Loucy (cell line): Measurements from ENCODE around the gene TENT5A.

Source experiments
- H2AFZ ChIP-seq: fragments of 200-600 bp; sonication (generic); 2 replicates; pipeline ENCODE4 v1.6.0; 2016; ENCODE audit warnings: antibody characterized with exemption, mild to moderate bottlenecking, low read length, moderate library complexity
- H3F3A ChIP-seq: fragments of 200-600 bp; 2 replicates; pipeline ENCODE4 v1.6.0; 2016; ENCODE audit warnings: antibody characterized with exemption, low read depth, mild to moderate bottlenecking
- H3K27me3 ChIP-seq: fragments of 200-600 bp; sonication (generic); 2 replicates; pipeline ENCODE4 v1.6.1; 2014; ENCODE audit warnings: low read length, mild to moderate bottlenecking; ENCODE audit not compliant: insufficient read depth, poor library complexity, severe bottlenecking
- H3K36me3 ChIP-seq: fragments of 200-600 bp; sonication (generic); 2 replicates; pipeline ENCODE4 v1.6.1; 2016; ENCODE audit warnings: low read length; ENCODE audit not compliant: insufficient read depth
- H3K4me1 ChIP-seq: fragments of 200-600 bp; sonication (generic); 2 replicates; pipeline ENCODE4 v1.5.1; 2014; ENCODE audit warnings: low read length, mild to moderate bottlenecking; ENCODE audit not compliant: insufficient read depth, poor library complexity, severe bottlenecking
- H3K4me2 ChIP-seq: fragments of 200-600 bp; sonication (generic); 2 replicates; pipeline ENCODE4 v1.6.0; 2014; ENCODE audit warnings: antibody characterized with exemption, low read length, low read depth, mild to moderate bottlenecking; ENCODE audit not compliant: poor library complexity, severe bottlenecking
- H3K4me3 ChIP-seq: fragments of 200-600 bp; sonication (generic); 2 replicates; pipeline ENCODE4 v1.5.1; 2014; ENCODE audit warnings: low read length, mild to moderate bottlenecking, mixed read lengths; ENCODE audit not compliant: poor library complexity, severe bottlenecking
- H3K79me2 ChIP-seq: fragments of 200-600 bp; sonication (generic); 2 replicates; pipeline ENCODE4 v1.6.1; 2014; ENCODE audit warnings: low read length; ENCODE audit not compliant: insufficient read depth
- H3K9ac ChIP-seq: fragments of 200-600 bp; sonication (generic); 2 replicates; pipeline ENCODE4 v1.6.0; 2014; ENCODE audit warnings: mild to moderate bottlenecking, low read depth, low read length, moderate library complexity; ENCODE audit not compliant: poor library complexity, severe bottlenecking
- H3K9me2 ChIP-seq: fragments of 200-600 bp; sonication (generic); replicated peaks from 2 replicates; pipeline ENCODE4 v1.6.1; 2016; ENCODE audit warnings: low read depth, low read length, mixed read lengths
- H3K9me3 ChIP-seq: fragments of 200-600 bp; sonication (generic); 2 replicates; pipeline ENCODE4 v1.6.1; 2014; ENCODE audit warnings: mild to moderate bottlenecking, antibody characterized with exemption, low read length, low read depth; ENCODE audit not compliant: insufficient read depth
- H4K20me1 ChIP-seq: fragments of 200-600 bp; sonication (generic); 2 replicates; pipeline ENCODE4 v1.6.0; 2014; ENCODE audit warnings: antibody characterized with exemption, low read length, mild to moderate bottlenecking; ENCODE audit not compliant: insufficient read depth, poor library complexity, severe bottlenecking
- EZH2phosphoT487 ChIP-seq: fragments of 200-600 bp; IDR thresholded peaks from 2 replicates; pipeline ENCODE4 v1.6.1; 2018; ENCODE audit warnings: antibody characterized with exemption, mild to moderate bottlenecking, moderate library complexity, borderline replicate concordance
- TF ChIP-seq, protein P1 (sequence below): fragments of 200-600 bp; sonication (generic); conservative IDR thresholded peaks from 2 replicates; pipeline ENCODE4 v1.5.1; 2014; ENCODE audit warnings: mild to moderate bottlenecking, antibody characterized with exemption, low read length

The TENT5A gene

DNA sequence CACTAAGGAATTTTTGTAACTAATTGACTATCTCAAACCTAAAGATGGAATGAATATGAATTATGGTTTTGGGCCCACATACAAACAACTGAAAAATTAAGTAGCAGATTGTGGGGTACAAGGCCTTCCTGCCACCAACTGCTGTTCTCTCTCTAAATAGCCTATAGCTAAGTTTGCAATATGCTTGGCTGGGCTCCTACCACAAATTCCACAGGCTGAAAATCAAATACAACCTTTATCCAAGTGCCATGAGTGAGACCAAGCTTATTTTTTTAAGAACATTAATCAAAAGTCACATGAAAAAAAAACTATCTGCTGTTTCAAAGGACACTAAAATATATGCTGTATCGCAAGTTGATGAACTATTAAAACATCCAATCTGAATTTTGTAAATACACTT lies 52.1 kb downstream of the TENT5A start:
- H3K4me3 ChIP-seq, result no peak overlapping the region
- H3K9me2 ChIP-seq, result no peaks in the 10 kb centered on the region
- no peaks in the 10 kb centered on the region for H3K9me3 ChIP-seq
- H2AFZ ChIP-seq, result no peak overlapping the region
- no peak overlapping the region for H3K9ac ChIP-seq
- H3K79me2 ChIP-seq, result 0 out of 2 replicates have a peak, but pooled peaks cover 5% of the 10 kb centered on the region
- H4K20me1 ChIP-seq, result no peaks in the 10 kb centered on the region
- no peaks in the 10 kb centered on the region; the same call in 1 of the 2 replicates for H3K36me3 ChIP-seq
- peaks cover 4% of the 10 kb centered on the region for H3K4me1 ChIP-seq
- TF ChIP-seq, protein P1, sequence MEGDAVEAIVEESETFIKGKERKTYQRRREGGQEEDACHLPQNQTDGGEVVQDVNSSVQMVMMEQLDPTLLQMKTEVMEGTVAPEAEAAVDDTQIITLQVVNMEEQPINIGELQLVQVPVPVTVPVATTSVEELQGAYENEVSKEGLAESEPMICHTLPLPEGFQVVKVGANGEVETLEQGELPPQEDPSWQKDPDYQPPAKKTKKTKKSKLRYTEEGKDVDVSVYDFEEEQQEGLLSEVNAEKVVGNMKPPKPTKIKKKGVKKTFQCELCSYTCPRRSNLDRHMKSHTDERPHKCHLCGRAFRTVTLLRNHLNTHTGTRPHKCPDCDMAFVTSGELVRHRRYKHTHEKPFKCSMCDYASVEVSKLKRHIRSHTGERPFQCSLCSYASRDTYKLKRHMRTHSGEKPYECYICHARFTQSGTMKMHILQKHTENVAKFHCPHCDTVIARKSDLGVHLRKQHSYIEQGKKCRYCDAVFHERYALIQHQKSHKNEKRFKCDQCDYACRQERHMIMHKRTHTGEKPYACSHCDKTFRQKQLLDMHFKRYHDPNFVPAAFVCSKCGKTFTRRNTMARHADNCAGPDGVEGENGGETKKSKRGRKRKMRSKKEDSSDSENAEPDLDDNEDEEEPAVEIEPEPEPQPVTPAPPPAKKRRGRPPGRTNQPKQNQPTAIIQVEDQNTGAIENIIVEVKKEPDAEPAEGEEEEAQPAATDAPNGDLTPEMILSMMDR, result no peak
- no peak for TF ChIP-seq EZH2phosphoT487
- H3K27me3 ChIP-seq, result no peaks in the 10 kb centered on the region
- H3F3A ChIP-seq, result no peaks in the 10 kb centered on the region
- no peak overlapping the region for H3K4me2 ChIP-seq

DNA sequence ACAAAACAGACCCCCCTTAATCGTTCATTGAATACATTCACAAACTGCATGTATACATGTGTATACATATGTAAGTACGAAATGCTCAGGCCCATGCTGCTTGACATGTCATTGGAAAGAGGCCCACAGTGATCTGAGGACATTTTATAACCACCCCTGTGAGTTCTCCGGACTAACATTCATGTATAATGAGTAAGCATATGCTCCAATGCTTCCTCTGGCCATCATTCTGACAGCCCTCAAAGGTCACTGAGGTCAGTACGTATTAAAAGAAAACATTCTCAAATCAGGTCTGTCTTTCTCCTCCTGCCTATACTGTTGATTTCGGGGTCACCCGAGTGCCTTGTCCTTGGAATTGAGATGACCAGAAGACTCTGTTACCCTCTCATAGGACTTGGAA lies 54.9 kb downstream of the TENT5A start:
- no peak overlapping the region for H2AFZ ChIP-seq
- H3K27me3 ChIP-seq, result no peaks in the 10 kb centered on the region
- no peak overlapping the region for H3K4me3 ChIP-seq
- no peaks in the 10 kb centered on the region for H3K9me2 ChIP-seq
- no peaks in the 10 kb centered on the region for H3K36me3 ChIP-seq
- no peaks in the 10 kb centered on the region for H3K9me3 ChIP-seq
- H3F3A ChIP-seq, result no peaks in the 10 kb centered on the region
- no peak overlapping the region for H3K4me2 ChIP-seq
- H3K4me1 ChIP-seq, result peaks cover 4% of the 10 kb centered on the region
- TF ChIP-seq EZH2phosphoT487, result no peak
- TF ChIP-seq, protein P1, result no peak
- no peak overlapping the region for H3K9ac ChIP-seq
- H4K20me1 ChIP-seq, result no peaks in the 10 kb centered on the region
- no peaks in the 10 kb centered on the region for H3K79me2 ChIP-seq

GRCh38 chr6:81696524-81696923 lies 56.0 kb downstream of the TENT5A start:
- Histone ChIP-seq H3K4me3 (no peak overlapping the region), H3K4me2 (no peak overlapping the region)

More at GRCh38 chr6:81696524-81696923, 56.0 kb downstream of the TENT5A start:
- TF ChIP-seq EZH2phosphoT487, result no peak
- TF ChIP-seq, protein P1, result no peak
- H3K4me1 ChIP-seq, result peaks cover 4% of the 10 kb centered on the region
- no peaks in the 10 kb centered on the region for H3F3A ChIP-seq
- no peaks in the 10 kb centered on the region for H3K9me3 ChIP-seq
- H3K9me2 ChIP-seq, result no peaks in the 10 kb centered on the region
- no peak overlapping the region for H3K9ac ChIP-seq
- no peaks in the 10 kb centered on the region for H3K27me3 ChIP-seq
- H3K79me2 ChIP-seq, result no peaks in the 10 kb centered on the region
- H2AFZ ChIP-seq, result no peak overlapping the region
- H3K36me3 ChIP-seq, result no peaks in the 10 kb centered on the region
- no peaks in the 10 kb centered on the region for H4K20me1 ChIP-seq
